DMS53 treated with DMSO at 0.1 percent for 48 hours (cell line): ENCODE data around the gene DLG2.
"Not testable (repeated sequence)": the region's sequence is repeated elsewhere in the genome, so short reads cannot be mapped to it uniquely, and the experiment has no call there.

Experiments used
- DNase-seq: peaks from one replicate; lab custom pipeline; 2025; ENCODE audit not compliant: unreplicated experiment; lab: John Stamatoyannopoulos, UW

Gene DLG2

DNA sequence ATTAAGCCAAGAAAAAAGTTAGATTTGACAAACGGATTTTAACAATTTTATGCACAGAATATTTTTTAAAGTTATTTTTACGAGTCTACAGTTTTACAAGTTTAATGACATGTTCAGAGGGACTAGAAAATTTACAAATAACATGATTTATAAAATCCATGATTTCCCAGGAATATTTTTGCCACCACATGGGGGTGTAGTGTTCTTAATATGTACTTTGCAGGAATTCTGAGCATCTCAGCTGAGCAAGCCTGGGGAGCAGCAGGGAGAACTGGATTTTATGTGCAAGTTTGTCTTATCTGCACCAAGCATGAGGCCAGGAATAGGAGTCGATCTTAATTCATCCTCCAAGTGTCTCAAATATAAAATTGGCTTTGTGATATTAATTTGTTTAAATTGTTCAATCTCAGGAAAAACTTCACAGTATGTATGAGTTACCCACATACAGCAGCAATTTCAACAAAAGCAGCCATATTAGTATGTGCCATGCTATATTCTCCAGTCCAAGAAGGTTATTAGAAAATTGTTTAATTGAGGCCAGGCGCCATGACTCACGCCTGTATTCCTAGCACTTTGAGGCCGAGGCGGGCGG lies 826.3 kb downstream of the DLG2 start:
- DNase-seq = peak; percentile 65

DNA sequence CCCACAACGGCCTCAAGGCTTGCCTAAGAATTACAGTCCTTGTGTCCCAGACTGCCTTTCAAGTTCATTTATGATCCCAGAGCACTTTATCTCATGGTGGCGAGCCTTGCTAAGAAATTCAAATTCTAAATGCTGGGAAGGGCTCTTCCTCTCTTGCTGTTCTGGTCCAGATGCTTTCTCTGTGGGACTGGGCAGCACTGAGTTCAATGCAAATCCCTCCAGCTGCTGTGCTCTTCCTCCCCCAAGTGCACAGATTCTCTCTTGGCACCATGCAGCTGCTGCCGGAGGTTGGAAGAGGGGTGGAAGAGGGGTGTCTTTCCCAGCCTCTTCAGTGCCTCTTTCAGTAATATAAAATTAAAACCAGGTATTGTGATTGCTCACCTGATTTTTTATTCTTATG lies 828.0 kb downstream of the DLG2 start:
- DNase-seq = no peak

DNA sequence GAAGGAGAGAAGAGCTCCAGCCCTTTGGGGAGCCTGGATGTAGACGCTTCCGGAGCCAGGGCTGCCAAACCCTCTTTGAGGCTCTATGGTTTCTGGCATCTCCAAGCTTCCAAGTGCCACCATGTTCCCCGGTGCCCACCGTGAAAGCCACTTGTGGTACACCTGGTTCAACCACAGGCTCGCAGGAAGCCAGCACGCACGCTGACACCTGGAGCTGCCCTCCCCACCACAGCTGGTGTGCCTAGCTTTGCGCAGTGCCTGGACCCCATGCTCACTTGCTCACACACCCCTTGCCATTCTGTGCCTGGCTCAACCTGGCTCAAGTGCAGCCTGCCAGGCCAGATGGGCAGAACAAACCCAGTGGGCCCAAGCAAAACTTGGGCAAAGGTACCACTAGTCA lies 831.4 kb downstream of the DLG2 start:
- no peak for DNase-seq

GRCh38 chr11:84794663-84795443 lies 832.3 kb downstream of the DLG2 start:
- DNase-seq = no peak

DNA sequence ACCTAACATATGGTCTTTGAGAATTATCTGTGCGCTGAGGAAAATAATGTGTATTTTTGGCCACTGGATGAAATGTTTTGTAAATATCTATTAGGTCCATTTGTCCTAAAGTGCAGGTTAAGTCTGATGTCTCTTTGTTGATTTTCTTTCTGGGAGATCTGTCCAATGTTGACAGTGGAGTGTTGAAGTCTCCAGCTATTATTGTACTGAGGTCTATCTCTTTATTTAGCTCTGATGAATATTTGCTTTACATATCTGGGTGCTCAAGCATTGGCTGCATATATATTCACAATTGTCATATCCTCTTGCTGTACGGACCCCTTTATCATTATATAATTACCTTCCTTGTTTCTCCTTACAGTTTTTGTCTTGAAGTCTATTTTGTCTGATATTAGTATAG lies 833.8 kb downstream of the DLG2 start:
- DNase-seq = no peak

DNA sequence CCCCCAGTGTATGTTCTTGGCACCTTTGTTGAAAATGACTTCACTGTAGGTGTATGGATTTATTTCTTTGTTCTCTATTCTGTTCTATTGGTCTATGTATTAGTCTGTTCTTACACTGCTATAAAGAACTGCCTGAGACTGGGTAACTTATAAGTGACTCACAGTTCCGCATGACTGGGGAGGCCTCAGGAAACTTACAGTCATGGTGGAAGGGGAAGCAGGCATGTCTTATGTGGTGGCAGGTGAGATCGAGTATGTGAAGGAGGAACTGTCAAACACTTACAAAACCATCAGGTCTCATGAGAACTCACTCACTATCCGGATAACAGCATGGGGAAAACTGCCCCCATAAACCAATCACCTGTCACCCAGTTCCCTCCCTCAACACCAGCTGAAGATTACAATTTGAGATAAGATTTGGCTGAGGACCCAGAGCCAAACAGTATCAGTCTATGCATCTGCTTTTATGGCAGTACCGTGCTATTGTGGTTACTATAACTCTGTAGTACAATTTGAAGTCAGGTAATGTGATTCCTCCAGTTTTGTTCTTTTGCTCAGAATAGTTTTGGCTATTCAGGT lies 836.2 kb downstream of the DLG2 start:
- no peak for DNase-seq

GRCh38 chr11:84788220-84788619 lies 838.9 kb downstream of the DLG2 start:
- no peak for DNase-seq

- not testable (repeated sequence) for DNase-seq
These were observed 843.0 kb downstream of the DLG2 start for GRCh38 chr11:84784158-84784557.

GRCh38 chr11:84780689-84781293 lies 846.4 kb downstream of the DLG2 start:
- DNase-seq = peak; percentile 93

DNA sequence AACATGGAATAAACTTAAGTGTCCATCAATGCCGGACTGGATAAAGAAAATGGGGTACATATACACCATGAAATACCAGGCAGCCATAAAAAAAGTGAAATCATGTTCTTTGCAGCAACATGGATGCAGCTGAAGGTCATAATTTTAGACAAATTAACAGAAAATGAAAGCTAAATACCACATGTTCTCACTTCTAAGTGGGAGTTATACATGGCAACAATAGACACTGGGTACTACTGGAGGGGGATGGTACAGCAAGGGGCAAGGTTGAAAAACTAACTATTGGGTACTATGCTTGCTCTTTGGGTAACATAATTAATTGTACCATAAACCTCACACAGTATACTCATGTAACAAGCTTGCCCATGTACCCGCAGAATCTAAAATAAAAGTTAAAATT lies 851.6 kb downstream of the DLG2 start:
- DNase-seq = no peak

DNA sequence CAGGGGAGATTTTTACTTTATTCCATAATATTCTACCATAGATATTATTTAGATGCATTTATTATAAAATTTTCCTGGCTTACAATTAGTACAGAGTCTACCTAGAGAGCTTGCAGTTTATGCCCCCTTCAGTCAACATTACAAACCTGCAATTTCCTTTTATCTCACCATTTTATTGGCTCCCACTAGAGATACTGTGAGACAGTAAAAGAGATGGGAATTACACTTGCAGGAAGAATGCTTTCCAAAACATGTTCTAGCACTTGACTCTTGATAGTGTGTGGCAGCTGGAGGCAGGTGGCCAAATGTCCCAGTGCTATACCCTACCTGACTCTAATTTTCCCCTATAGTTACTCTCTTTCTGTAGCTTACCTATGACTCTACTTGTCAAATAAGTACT lies 863.2 kb downstream of the DLG2 start:
- DNase-seq = no peak

DNA sequence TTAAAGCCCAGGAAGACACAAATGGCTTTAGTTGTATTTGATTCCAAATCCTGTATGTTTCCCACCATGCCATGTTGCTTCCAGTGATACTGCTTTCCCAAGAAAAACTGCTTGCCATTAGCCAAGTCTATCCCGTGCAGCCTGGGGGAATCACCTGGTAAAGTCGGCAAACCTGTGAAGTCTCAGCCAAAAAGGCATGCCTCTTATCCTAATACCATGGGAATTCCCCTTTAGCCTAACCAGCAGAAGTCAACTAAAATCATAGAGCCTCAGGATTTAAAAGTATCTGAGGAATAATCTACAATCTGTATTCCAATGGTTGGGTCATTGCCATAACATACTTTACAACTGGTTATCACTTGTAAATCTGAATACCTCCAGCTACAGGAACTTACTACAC lies 869.4 kb downstream of the DLG2 start:
- DNase-seq = no peak

DNA sequence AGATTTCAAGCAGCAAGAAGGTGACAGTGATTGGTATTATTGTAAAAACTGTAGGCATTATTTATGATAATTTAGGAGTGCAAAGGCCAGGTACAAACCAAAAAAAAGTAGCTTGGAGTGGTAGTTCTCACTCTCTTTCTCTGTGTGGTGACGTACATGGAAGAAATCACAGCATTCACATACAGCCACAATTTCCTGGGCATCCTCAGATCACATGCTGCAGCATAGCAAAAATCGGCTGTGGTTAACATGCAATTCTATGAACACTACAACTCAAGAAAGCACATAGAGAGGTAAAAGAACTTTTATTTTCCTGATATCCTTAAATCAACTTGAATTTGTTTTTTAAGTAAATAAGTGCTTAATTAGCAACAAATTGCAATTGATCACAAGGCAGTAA lies 875.8 kb downstream of the DLG2 start:
- no peak for DNase-seq

DNA sequence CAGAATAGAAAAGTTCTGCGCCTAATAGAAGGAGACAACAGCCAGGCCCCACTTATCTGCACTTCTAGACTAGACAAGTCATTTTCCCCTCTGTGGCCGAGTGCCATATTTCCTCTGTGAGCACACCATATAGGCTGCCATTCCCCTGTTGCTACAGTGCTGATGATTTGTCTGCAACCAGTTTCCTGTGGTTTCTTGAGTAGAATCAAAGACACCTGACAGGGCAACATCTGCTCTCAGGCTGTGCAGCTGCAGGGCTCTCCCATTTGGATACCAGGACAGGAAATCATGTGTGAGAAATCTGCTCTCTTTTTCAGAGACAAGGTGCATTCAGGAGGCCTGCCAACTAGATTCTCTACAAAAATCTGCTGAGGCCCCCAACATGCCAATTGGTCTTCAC lies 879.3 kb downstream of the DLG2 start:
- DNase-seq = peak; percentile 65

DNA sequence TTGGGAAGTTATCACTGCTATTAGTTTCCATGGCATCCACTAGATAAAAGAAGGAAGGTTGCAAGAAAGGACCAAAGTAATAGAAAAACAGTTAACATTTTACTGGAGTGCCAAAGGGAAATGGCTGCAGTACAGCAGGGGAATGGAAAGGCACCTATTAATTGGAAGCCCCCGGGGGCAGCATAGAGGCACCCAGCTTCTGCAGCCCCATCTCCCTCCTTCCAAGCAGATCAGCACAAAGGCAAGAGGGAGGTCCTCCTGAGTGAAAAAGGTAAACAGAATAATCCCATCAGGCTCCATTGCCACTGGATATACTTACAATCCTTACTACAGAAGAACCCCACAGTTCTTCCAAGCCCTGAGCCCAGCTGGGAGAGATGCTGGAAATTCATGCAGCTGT lies 887.1 kb downstream of the DLG2 start:
- no peak for DNase-seq

- no peak for DNase-seq
These were observed 902.9 kb downstream of the DLG2 start for GRCh38 chr11:84724256-84724655.

DNA sequence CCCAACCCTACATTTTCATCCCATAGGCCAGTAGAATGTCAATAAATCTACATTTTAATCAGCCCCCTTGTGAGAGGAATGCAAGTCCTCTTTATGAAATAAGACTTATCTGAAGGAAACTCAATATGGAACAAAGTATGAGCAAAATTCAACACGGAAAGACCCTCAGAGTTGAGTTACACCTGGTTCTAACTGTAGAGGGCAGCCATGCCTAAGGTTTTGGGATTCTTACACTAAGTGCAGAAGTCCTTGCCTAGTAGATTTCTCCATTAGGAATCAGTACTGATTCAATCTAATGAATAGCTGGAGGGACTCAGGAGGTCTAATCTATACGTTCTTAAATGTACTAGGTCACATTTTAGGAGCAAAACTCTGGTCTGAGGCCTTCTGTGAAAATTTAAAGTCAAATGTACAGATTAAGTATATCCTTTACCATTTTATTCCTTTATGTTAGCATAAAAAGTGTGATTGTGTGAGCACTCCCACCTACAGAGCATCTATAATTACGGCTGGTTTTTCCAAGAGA lies 904.5 kb downstream of the DLG2 start:
- DNase-seq = peak; percentile 49

DNA sequence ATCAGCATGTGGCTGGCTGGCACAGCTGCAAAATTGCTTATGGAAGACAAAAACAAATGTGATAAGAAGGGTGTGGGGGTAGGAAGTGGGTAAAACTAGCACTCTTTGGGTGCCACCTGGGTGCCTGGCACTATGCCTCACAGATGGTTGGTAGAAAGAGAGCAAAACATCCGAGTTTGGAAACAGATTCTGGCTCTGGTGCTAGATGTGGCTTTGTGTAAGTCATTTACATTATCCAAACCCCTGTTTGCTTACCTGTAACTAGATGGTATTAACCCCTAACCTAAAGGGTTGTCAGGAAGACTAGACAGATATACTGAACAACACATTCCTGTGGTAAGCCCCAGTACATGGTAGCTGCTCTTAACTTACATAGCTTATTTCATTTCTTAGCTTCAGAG lies 905.6 kb downstream of the DLG2 start:
- no peak for DNase-seq

DNA sequence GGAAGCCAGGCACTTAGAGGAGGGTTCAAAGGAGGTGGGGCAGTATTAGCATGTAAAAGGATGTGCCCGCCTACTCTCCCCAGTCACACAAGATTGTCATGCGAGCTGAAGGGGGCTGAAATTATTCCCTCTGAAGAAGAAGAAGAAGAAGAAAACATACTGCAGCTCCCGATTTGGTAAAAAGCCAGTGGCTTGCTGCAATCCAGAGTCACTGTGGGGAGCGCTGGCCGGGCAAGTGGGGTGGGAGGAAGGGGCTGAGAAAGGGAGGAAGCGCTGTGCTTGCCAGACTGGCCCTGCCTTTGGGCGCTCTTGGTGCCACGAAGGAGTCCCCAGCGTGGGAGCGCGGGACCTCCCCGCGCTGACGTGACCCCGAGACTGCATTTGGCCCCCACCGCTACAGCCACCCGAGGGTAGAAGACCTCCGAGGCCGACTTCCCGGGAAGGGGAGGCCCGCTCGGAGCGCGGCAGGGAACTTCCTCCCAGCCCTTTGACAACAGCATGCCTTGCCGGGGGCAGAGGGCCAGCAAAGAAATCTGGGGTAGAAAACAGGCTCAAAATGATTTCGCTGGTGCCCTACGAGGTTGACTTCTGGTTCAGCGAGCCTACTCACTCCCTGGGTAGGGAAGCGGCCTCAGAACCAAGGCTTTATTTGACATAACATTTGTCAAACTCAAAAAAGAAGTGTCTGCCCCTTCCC lies 906.3 kb downstream of the DLG2 start:
- peak; percentile 63 for DNase-seq

DNA sequence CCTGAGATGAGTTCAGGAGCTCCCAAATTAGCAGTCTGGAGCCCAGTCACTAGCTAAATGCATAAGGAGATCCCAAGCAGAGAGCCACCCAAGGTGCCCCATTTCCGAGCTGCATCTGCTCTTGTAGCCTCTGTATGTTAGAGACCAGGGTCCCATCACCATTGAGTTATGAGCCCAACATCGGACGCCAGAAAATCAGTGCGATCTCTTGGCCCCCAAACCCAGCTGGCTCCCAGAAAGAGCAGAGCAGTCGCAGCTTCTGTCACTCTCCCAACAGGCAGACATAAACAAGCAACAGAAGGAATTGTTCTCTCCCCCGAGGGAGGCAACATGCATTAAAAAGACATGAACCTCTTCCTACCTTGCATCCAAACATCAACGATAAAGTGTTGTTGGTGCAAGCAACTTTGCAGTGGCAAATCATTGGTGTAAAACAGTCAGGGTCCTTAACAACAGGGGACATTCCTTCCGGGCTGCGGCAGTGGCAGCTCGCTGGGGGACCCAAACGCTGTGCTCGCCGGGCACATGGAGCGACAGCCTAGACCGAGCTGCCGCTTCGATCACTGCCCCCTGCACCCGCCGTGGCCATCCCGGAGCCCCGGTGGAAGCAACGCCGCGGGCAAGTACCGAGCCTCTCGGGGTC lies 907.1 kb downstream of the DLG2 start:
- DNase-seq = peak; percentile 52

DNA sequence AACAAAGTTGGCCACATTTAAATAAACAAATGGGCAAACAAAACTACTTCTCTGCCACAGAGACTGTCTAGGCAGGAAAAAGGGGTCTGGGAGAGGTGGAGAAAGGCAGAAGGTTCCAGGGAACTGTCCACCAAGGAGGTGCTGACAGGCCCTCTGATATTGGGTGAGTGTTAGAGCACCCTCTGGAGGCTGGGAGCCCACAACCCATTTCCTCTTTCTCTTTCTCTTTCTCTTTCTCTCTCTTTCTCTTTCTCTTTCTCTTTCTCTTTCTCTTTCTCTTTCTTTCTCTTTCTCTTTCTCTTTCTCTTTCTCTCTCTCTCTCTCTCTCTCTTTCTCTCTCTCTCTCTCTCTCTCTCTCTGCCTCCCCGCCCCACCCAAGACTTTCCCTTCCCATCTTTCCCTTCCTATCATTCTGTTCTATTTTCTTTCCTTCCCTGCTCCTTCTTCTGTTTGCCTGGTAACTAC lies 912.8 kb downstream of the DLG2 start:
- DNase-seq = peak; percentile 81
